PC-3 (cell line): Measurements from ENCODE around the gene MAP2K1.

Experiments
- EZH2 ChIP-seq: fragments of 300-600 bp; sonication (generic); IDR thresholded peaks from one replicate; pipeline ENCODE4 v1.6.1; 2017; ENCODE audit warnings: antibody characterized with exemption, mild to moderate bottlenecking, low read length; ENCODE audit not compliant: unreplicated experiment
- EZH2phosphoT487 ChIP-seq: fragments of 300-600 bp; sonication (generic); IDR thresholded peaks from 2 replicates; pipeline ENCODE4 v1.6.1; 2018; ENCODE audit warnings: mild to moderate bottlenecking, antibody characterized with exemption, low read length, borderline replicate concordance
- TF ChIP-seq, protein P1 (sequence below): fragments of 300-600 bp; sonication (generic); conservative IDR thresholded peaks from 2 replicates; pipeline ENCODE4 v1.5.1; 2017; ENCODE audit warnings: antibody characterized with exemption, low read depth, mild to moderate bottlenecking, low read length

DNA sequence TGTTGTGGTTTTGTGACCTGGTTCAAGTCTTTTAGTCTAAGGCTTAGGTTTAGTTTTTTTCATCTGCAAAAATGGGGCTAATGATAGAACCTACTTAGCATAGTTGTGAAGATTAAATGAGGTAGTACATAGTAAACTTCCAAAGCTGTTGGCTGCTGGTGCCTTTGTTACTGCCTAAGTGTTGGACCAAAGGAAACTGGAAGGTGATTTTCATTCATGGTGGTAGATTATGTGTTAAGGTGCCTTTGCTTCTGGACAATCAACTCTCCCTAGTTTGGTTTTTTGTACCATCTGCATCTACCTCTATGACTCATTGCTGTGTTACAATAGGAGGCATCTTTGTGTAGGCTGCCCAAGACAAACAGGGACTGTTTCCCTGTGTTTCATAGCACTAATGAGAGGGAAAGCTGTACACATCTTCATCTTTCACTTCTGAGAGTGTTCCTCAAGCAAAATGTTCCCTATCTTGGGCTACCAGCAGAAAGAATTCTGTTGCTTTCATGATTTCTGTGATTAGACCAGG is 3.2 kb downstream of the MAP2K1 start:
- TF ChIP-seq EZH2 (no peak), EZH2phosphoT487 (no peak)
- TF ChIP-seq, protein P1, sequence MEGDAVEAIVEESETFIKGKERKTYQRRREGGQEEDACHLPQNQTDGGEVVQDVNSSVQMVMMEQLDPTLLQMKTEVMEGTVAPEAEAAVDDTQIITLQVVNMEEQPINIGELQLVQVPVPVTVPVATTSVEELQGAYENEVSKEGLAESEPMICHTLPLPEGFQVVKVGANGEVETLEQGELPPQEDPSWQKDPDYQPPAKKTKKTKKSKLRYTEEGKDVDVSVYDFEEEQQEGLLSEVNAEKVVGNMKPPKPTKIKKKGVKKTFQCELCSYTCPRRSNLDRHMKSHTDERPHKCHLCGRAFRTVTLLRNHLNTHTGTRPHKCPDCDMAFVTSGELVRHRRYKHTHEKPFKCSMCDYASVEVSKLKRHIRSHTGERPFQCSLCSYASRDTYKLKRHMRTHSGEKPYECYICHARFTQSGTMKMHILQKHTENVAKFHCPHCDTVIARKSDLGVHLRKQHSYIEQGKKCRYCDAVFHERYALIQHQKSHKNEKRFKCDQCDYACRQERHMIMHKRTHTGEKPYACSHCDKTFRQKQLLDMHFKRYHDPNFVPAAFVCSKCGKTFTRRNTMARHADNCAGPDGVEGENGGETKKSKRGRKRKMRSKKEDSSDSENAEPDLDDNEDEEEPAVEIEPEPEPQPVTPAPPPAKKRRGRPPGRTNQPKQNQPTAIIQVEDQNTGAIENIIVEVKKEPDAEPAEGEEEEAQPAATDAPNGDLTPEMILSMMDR = no peak
